NCI-H1694 treated with DMSO at 0.1 percent for 48 hours (cell line): Measurements from ENCODE around the gene NACC1.

Experiments used
- DNase-seq: peaks from one replicate; lab custom pipeline; 2025; lab: John Stamatoyannopoulos, UW

Gene NACC1

DNA sequence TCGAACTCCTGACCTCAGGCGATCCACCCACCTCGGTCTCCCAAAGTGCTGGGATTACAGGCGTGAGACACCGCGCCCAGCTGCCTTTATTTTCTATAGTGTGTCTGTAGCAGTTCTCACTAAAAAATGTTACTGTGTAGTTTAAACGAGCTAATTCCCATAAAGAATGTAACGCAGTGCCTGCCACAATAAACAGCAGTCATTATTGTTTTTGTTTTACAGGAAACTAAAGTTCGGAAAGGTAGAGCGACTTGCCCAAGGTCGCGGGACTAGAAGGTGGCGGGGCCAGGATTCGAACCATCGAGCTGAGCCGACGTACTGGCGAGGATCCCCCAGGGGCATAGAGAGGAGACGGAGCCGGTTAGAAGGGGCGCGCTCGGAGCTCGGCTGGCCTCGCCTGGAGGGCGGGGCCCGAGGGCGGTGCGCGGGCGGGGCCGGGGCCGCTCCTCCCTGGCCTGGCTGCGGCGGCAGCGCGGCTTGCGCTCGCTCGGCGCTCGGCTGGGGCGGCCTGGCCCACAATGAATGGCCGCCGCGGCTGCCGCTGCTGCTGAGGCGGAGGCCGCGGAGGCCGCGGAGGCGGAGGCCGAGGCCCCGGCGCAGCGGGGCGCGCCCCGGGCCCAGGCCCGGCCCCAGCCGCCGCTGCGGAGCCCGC, at the start of gene NACC1:
Gene NACC1 (plus strand): TSS at position 493 of the 652 bp plus-strand sequence. CDS start 16,944 bp downstream, outside the sequence.
- peak; percentile 83 for DNase-seq

DNA sequence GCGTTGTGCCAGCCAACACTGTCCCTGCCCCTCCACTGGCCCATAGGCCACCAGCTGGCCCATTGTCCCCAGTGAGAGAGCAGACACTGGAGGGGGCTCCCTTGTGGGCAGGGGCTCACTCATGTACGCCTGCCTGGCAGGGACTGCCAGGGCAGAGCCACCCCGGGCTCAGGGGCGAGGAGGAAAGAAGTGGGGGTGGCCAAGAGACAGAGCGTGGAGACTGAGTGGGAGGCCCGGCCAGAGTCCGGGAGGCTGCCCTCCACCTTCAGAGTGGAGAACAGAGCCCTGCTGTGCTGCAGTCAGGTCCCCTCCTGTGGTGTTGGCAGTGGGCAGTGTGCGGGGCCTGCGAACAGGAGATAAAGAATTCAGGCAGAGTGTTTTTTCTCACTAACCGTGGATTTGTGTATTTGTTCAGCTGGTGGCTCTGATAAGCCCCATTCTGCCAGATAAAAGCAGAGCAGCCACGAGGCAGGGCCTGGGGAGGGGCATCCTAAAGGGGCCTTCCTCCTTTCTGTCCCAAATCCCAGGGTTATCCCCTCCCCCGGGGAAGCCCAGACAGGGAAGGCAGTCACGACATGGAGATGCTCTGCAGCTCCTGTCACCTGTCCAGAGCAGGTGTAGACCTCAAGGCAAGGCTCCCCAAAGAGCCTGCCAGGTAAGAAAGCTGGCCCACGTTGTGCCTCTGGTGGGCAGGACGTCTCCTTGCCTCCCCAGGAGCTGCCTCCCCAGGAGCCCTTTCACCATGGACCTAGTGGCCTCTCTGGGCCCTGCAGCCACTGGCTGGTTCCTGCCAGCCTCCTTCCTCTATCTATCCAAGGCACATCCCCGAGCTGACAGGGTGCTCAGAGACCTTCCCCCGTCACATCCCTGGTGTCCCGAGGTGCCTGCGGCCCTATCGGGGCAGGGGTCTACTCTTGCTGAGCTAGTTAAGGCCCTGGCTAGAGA, 48.4 kb upstream of the NACC1 start:
- no peak for DNase-seq

DNA sequence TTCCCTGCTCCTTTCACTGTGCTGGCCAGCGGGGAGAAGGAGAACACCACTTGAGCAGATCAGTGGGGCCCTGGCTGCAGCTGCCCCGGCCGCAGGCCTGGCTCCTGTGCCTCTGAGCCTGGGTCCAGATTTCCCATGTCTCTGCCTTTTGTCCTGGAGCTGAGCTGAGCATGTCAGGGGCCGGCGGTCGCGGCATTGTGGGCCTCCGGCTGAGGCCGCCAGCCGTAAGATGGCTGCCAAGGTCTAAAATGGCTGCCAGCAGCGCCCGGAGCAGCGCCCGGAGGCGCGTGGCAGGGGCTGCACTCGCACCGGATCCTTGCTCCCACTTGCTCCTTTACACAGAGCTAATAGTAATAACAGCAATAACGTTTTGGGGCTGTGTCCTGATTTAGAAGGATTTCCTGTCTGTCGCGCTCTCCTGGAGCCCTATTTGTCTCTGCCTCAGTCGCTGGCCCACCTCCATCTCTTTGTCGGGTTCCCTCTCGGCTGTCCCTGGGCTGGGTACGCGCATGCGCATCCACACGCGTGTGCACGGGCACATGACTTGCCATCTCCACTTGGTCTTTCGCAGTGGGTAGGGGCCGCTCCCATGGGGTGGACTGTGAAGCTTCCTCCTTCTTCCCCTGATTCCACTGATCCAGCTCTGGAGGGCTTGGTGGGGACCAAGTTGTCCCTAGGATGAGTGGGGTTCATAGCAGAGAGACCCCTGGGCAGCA, 47.5 kb upstream of the NACC1 start:
- DNase-seq = no peak

DNA sequence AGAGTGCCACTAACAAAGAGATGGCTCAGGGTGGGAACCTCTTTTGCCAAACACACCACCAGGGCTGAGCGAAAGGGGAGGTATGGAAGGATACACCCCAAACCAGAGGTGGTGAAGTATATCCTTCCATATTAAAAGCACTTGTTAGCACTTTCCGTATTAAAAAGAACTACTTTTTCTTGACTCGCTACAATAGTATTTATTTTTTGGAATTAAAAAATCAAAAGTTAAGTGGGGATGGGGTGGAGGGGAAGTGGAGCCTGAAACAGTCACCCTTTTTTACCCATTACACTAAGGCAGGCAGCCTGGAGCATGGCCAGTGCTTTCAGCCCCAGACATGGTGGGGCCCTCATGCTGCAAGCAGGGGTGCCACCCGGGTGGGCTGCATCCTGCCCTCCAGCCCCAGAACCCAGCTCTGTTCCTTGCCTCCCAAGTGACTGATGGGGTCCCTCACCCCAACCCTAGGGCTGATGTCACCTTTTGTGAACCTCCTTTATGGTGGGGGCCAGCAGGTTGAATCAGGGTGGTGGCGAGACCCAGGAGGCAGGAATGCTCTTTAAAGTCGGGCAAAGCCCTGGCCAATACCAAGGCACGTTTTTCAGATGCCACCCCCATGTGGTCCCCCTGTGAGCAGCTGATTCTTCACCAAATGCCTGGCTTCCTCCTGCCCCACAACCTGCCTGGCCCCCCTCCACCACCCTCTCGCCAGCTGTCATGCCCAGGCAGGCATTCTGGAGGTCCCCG, 46.4 kb upstream of the NACC1 start:
- peak; percentile 45 for DNase-seq

DNA sequence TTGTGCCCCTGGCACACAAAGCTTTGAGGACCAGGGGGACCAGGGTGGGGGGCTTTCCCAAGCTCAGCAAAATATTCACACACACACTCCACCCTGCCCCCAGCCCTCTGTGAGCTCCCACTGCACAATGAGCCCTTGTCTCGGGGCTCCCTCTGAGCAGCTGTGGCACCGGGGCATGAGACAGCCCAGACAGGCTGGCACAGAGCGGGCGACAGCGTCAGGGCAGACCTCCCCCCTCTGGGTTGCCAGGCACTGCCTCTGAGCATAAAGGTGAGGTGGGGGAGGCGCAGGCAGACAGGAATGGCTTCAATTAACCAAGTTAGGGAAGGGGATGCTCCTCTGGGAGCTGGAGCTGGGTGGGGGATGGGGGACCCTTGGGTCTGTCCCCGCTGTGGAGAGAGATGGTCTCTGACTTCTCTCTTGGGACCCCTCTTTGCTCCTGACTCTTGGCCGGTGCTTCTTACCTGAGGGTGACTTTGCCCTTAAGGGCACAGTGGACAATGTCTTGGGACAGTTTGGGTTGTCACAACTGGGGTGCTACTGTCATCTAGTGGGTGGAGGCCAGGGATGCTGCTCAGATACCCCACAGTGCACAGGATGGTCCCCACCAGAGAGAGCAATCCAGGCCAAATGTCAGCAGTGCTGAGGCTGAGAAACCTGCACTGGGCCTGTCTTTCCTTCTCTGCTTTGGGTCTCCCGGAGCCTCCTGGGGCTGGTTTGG, 45.7 kb upstream of the NACC1 start:
- peak; percentile 45 for DNase-seq

DNA sequence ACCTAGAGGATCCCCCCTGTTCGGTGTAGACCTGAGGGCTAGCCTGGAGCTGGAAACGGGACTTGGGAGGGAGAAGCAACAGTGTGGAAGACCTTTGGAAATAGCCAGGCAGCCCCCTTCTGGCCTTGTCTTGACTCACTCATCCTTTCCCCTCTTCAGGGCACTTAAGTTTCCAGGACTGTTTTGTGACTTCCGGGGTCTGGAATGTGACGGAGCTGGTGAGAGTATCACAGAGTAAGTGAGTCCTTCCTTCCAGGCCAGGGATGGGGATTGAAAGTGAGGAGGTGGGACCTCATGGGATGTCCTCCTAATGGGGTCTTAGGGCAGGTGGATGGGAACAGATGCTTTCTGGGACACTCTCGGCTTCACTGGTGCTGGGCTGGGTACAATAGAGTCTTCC, 44.8 kb upstream of the NACC1 start:
- no peak for DNase-seq

DNA sequence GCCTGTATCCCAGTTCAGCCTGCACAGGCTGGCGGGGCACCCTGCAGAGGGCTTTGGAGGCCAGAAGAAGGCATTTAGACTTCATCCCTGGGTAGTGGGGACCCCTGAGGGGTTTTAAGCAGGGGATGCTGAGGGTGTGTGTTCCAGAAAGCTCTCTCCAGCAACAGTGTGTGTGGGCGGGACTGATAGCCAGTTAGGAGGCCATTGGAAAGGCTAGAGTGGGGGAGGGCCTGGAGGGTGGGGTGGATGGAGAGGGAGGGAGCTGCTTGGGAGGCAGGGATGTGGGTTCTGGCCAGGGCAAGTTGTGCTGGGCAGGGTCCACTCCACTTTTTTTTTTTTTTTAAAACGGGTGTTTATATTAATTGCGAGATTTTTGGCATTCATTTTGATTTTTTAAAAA, 43.7 kb upstream of the NACC1 start:
- no peak for DNase-seq

DNA sequence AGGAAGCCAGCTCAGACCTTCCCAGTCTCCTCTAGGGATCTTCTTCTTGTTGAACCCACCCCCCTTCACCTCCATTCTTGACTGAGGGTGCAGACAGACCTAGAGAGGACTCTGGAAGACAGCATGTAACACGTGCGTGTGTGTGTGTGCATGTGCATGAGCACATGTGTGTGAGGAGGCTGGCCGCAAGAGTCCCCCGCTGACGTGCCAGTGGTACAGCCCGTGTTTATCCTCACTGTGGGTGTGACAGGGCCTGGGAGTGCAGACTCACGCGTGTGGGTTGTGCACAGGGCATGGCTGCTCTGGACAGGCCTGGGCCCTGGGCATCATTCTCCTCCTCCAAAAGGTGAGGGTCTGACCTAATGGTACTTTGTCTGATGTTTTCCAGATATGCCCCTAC, 41.7 kb upstream of the NACC1 start:
- DNase-seq = no peak

DNA sequence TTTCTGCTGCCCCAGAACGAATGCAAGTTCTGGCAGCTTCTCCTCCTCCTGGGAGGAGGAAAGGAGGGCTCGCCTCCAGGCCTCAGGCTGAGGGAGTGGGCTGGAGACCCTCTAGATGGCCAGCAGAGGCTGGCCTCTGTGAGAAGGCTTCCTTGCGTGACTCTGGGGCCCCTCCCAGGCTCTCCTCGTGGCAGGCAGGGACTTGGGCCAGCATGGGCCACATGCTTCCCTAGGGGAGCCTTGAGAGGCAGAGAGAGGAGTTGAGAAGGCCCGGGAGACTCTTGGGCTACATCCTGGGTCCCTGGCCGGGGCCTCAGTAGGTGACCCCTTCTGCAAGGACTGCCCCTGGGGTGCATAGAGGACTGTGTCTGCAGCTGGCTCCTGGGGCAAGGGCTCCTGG, 41.3 kb upstream of the NACC1 start:
- no peak for DNase-seq

DNA sequence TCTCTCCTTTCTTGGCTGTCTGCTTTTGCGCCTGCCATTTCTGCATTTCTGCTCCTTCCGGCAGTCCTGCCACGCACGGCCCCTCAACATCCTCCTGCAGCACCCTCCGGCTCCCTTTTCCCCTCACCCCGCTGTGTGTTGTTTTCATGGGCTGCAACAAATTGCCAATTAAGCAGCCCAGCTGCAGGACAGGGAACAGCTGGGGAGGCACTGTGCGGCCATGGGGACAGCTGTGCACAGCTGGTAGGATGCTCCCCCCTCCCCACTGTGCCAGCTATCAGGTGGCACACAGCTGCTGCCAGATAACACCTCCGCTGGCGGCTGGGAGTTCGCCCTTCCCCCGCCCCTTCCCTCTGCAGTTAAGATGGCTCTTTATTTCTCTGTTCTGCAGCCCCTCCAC, 40.8 kb upstream of the NACC1 start:
- DNase-seq = no peak

DNA sequence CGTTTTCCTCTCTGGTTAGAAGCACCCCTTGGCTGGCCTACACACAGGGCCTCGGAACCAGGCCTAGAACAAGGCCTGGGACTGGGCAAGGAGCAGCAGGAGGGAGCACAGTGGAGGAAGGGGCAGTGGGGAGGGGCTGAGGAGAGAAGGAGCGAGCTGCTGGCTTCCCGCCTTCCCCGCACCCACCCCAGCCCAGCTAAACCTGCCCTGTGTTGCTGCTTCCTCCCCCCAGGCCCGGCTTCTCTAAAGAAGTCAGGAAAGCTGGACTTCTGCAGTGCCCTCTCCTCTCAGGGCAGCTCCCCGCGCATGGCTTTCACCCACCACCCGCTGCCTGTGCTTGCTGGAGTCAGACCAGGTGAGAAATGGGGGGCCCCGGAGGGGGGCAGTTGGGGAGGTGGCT, 39.7 kb upstream of the NACC1 start:
- DNase-seq = no peak

DNA sequence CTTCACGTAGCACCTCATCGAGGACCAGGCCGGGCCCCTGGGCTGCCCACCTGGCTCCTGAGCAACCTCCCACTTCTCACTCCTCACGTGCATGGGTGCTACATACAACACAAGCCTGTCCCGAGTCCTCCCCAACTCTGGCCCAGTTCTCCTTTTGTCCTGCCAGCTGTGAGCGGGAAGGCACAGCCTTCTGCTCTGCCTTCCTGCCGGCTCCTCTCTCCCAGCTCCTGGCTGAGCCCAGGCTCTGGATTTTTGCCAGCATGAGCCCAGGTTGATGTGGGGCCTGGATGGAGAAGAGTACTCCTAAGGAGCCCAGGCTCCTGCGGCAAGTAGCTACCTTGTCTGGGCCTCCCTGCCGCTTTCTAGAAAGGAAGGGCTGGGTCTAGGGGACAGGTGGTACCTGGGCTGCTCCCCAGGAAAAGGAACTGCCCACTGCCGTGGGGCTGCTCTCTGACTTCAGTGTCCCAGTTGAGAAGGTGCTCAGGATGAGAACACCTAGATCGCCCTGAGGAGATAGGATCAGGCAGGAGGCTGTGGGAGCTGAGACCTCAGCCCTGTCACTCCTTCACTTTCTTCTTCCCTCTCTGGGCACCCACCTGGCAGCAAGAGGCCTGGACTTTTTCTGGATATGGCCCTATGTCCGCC, 39.0 kb upstream of the NACC1 start:
- DNase-seq = peak; percentile 35

DNA sequence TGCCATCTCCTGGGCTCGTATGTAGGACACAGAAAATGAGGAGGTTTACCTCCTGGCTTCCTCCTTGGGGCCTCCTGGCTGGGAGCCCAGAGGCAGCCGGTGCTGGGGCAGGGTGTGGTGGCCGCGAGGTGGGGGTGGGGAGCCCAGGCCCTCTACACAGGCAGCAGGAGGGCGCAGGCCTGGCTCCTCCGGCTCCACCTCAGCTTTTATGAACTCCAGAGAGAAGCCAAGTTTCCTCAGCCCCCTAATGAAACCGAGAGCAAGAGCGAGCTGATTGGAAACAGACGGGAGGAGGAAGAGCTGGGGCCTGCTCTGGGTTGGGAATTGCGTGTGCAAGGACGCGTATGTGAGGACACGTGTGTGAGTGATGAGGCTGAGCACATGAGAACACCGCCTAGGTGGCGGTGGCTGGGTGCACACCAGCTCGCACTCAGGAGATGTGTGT, 38.5 kb upstream of the NACC1 start:
- no peak for DNase-seq

DNA sequence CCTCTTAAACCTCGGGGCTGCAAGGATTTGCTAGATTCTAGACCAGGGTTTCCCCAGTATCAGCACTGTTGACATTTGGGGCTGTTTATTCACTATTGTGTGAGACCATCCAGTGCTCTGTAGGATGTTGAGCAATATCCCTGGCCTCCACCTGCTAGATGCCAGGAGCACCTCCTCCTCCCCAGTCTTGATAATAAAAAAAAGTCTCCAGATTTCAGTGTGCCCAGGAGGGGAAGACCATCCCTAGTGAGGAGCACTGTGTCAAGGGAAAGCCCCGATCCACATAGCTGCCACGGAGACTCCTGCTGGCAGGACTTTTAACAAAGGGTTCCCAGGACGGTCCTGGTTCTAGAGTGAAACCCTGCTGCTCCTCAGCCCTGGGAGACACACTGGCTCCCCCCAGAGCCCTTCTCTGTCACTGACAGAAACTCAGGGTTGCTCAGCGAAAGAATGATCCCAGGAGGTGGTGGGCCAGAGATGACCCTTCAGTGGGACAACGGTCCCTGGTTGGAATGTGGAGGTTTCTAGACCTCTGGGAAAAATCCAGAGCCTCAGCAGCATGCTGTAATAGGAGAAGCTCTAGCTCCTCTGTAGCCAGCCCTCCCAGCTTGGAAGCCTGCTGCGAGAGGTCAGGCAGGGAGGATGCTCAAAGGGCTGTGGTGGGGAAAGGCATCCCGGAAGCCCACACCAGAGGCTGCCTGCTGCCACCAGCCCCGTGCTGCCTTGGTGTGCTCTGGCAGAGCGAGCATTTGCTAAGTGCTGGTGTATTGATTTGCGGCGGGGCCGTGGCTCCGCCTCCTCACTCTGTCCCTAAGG, 35.7 kb upstream of the NACC1 start:
- DNase-seq = no peak

DNA sequence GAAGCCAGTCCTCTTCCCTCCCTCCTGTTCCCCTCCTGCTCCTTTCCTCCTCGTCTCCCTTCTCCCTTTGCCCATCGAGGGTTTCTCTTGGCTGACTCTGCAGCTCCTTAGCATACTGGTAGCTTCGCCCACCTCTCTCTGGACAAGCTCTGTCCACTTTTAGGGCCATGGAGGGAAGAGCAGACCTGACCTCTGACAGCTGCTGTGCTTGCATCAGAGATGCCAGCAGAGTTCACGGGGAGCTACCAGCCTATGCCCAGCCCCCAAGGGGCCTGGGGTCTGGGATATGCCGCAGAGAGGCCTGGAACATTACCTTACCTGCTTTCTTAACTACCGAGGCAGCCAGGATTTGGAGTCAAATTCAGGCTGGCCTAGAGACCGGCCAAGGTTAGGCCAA, 35.1 kb upstream of the NACC1 start:
- DNase-seq = no peak

DNA sequence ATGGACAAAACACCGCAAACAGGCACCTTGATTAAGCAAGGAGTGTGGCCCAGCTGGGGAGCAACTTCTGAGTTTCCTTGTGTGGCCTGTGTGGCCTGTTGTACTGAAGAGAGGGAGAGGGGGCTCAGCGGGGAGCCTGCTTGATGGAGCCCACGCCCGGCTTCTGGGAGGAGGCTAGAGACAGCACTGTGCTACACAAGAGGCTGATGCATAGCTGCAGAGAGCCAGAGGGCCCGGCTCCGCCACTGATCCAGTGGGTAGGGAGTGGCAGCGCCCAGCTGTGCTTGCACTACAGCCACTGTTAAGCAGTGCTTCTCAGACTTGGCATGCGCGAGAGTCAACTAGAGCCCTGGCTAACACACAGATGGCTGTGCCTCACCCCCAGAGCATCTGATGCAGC, 34.4 kb upstream of the NACC1 start:
- DNase-seq = no peak

DNA sequence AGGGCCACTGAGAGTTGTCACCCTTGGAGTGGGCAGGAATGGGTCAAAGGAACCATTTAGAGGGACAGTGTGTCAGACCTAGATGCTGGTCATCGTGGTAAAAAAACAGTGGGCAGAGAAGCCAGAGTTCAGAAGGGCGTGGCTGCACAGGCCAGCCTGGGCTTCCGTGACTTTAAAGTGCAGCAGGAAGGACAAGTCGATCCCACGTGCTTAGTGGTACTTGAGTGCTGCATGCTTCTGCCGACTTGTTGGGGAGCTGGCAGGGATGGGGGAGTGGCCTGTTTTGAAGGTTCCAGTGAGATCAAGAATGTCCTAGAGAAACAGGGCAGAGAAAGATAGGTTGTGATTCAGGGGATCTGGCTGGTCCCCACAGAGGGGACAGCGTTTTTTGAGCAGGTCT, 32.4 kb upstream of the NACC1 start:
- DNase-seq = no peak

DNA sequence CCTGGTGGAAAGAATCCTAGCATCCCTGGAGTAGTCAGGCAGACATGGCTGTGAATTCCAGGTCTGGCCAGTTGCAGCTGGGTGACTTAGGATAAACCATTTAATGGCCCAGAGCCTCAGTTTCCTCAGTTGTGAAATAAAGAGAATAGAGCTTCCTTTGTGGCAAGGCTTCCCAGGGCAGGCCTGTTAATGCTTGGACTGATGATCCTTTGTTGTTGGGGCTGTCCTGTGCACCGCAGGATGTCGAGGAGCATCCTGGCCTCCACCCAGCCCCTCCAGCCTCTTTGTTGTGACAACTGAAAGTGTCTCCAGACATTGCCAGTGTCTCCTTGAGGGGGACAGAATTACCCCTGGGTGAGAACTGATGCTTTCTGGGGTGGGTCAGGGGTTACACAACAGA, 31.7 kb upstream of the NACC1 start:
- no peak for DNase-seq

DNA sequence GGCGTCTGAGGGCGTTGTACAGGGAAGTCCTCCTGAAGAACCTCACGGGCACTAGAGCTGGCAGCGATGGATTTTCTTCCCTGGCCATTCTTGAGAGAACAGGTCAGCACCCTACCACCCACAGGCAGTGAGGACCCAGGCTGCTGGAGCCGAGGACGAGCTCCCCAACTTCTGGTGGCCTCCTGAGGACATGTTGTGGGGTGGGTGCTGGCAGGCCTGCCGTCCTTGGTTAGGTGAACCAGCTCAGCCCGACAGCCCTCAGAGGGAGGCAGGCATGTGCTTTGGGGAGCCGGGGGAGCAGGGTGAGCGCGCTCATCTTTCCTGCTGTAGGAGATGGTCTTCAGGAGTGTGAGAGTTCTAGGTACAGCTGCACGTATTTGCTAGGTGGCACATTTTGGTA, 30.8 kb upstream of the NACC1 start:
- DNase-seq = no peak
